ENCODE data around the gene TMEM51.
"Not testable (repeated sequence)": the region's sequence is repeated elsewhere in the genome, so short reads cannot be mapped to it uniquely, and the experiment has no call there.

The TMEM51 gene

GRCh38 chr1:15173863-15174614 lies 20.5 kb downstream of the TMEM51 start:
- H3K27ac ChIP-seq, result peak overlapping the region; percentile 92
- POLR2A ChIA-PET (ENCODE audit: low non-redundant PET), result no interaction called here
- no peak for TF ChIP-seq CTCF (conservative IDR thresholded peaks at IDR 0.05; ENCODE audit: low read depth)
- DNase-seq (ENCODE audit: low spot score), result no peak
- CTCF ChIA-PET, result interaction anchor here (0.6 kb wide), 1 partner anchor 292 kb away, joined by 5 read pairs; no protein-coding TSS in a partner anchor

- POLR2A ChIA-PET (ENCODE audit: low non-redundant PET), result no interaction called here
These were observed 21.1 kb downstream of the TMEM51 start for GRCh38 chr1:15174615-15174983.

GRCh38 chr1:15175324-15176094 lies 22.0 kb downstream of the TMEM51 start:
- CTCF ChIA-PET; POLR2A ChIA-PET (ENCODE audit: low non-redundant PET); H3K27ac ChIP-seq; DNase-seq (ENCODE audit: low spot score): not testable (repeated sequence)

More at GRCh38 chr1:15174615-15174983, 21.1 kb downstream of the TMEM51 start:
- no peak for DNase-seq (ENCODE audit: low spot score)
- H3K27ac ChIP-seq, result peak overlapping the region; percentile 92
- CTCF ChIA-PET, result interaction anchor here (0.6 kb wide), 1 partner anchor 292 kb away, joined by 5 read pairs; no protein-coding TSS in a partner anchor
- no peak for TF ChIP-seq CTCF (conservative IDR thresholded peaks at IDR 0.05; ENCODE audit: low read depth)

GRCh38 chr1:15176120-15176519 lies 22.6 kb downstream of the TMEM51 start:
- DNase-seq (ENCODE audit: low spot score), result no peak
- CTCF ChIA-PET, result no interaction called here
- TF ChIP-seq CTCF (conservative IDR thresholded peaks at IDR 0.05; ENCODE audit: low read depth), result no peak

GRCh38 chr1:15176898-15177665 lies 23.5 kb downstream of the TMEM51 start:
- POLR2A ChIA-PET (ENCODE audit: low non-redundant PET), result no interaction called here
- peak overlapping the region; percentile 84 for H3K27ac ChIP-seq
- DNase-seq (ENCODE audit: low spot score), result no peak
- CTCF ChIA-PET, result interaction anchor here (0.6 to 0.7 kb wide), 3 partner anchors 12 to 48 kb away, joined by 3 read pairs; no protein-coding TSS in a partner anchor
- no peak for TF ChIP-seq CTCF (conservative IDR thresholded peaks at IDR 0.05; ENCODE audit: low read depth)

More at GRCh38 chr1:15176120-15176519, 22.6 kb downstream of the TMEM51 start:
- POLR2A ChIA-PET (ENCODE audit: low non-redundant PET), result no interaction called here
- H3K27ac ChIP-seq, result peak overlapping the region; percentile 84

- DNase-seq (ENCODE audit: low spot score), result no peak
- peak overlapping the region; percentile 84 for H3K27ac ChIP-seq
- CTCF ChIA-PET, result interaction anchor here (0.6 to 0.7 kb wide), 2 partner anchors 21 to 49 kb away, joined by 3 read pairs; no protein-coding TSS in a partner anchor
- POLR2A ChIA-PET (ENCODE audit: low non-redundant PET), result no interaction called here
- TF ChIP-seq CTCF (conservative IDR thresholded peaks at IDR 0.05; ENCODE audit: low read depth), result no peak
These were observed 24.2 kb downstream of the TMEM51 start for GRCh38 chr1:15177710-15178166.

Data from RWPE1 (cell line).